Endothelial cell of umbilical vein (primary cell): ENCODE data around the gene UBE2M. TPM values are rescaled to one million over a fixed set of nuclear protein-coding genes. Genes with fewer than 3 reads are reported as not detected.

Experiments used
- BruUV-seq: library from RNA; stranded (reverse); fragments of 400-500 nt; replicated peaks from 2 replicates; lab custom pipeline; 2021; lab: Mats Ljungman, UMichigan
- CTCF ChIA-PET: fragments of 300-600, 350-600 bp; sonication (Branson Sonifier 250); formaldehyde crosslinking; loops from one replicate; lab custom pipeline; 2021; ENCODE audit warnings: antibody characterized with exemption, inconsistent platforms; lab: Charles Lee
- POLR2A ChIA-PET: fragments of 300-600, 350-600 bp; sonication (Branson Sonifier 250); formaldehyde crosslinking; loops from one replicate; lab custom pipeline; 2021; ENCODE audit warnings: antibody characterized with exemption, inconsistent platforms; lab: Charles Lee
- DNase-seq: peaks from one replicate; pipeline ENCODE4 v3.0.0-alpha.2; 2011; ENCODE audit warnings: low read depth, low spot score
- FAIRE-seq: peaks from 2 replicates; lab custom pipeline; 2011; peaks lifted over from hg19 to GRCh38; lab: Jason Lieb, UNC
- H2AFZ ChIP-seq: 2 replicates; pipeline ENCODE4 v1.6.0; 2012; ENCODE audit warnings: low read depth, low read length, control low read depth, inconsistent platforms
- H3K27ac ChIP-seq: 2 replicates; pipeline ENCODE4 v1.5.1; 2011; ENCODE audit warnings: low read depth, mild to moderate bottlenecking, control low read depth, low read length, moderate library complexity; ENCODE audit not compliant: insufficient read depth
- H3K27me3 ChIP-seq, 2 experiments: 2 replicates each; pipeline versions ENCODE4 v1.6.0 to v1.6.1; 2011; ENCODE audit warnings: low read length in 2 of 2, mixed read lengths in 1 of 2; ENCODE audit not compliant: control insufficient read depth in 2 of 2, insufficient read depth in 2 of 2
- H3K36me3 ChIP-seq, 2 experiments: 2 replicates in 1 of 2; 3 replicates in 1 of 2; pipeline ENCODE4 v1.5.1; 2011; ENCODE audit warnings: low read length in 2 of 2, mild to moderate bottlenecking in 1 of 2, moderate library complexity in 1 of 2; ENCODE audit not compliant: control insufficient read depth in 2 of 2, insufficient read depth in 2 of 2; ENCODE audit errors: extremely low read depth in 1 of 2
- H3K4me1 ChIP-seq: 3 replicates; pipeline ENCODE4 v1.5.1; 2011; ENCODE audit warnings: mild to moderate bottlenecking, low read length; ENCODE audit not compliant: control insufficient read depth, insufficient read depth; ENCODE audit errors: extremely low read depth
- H3K4me2 ChIP-seq: 2 replicates; pipeline ENCODE4 v1.6.1; 2011; ENCODE audit warnings: low read length, control low read depth, mixed read lengths; ENCODE audit not compliant: insufficient read depth
- H3K4me3 ChIP-seq, 3 experiments: fragments of 200-600 bp in 1 of 3; sonication (generic), shearing (Covaris generic) in 1 of 3; replicated peaks in 1 of 3; 2 replicates each; pipeline ENCODE4 v1.5.1; 2011 to 2016; ENCODE audit warnings: control low read depth in 3 of 3, low read length in 3 of 3, mild to moderate bottlenecking in 2 of 3, inconsistent platforms in 1 of 3, low read depth in 1 of 3, moderate library complexity in 1 of 3; ENCODE audit not compliant: insufficient read depth in 1 of 3
- H3K79me2 ChIP-seq: 2 replicates; pipeline ENCODE4 v1.6.0; 2012; ENCODE audit warnings: low read length, inconsistent platforms; ENCODE audit not compliant: control insufficient read depth, insufficient read depth
- H3K9ac ChIP-seq: replicated peaks from 2 replicates; pipeline ENCODE3; 2011; ENCODE audit warnings: low read length, control low read depth; ENCODE audit not compliant: insufficient read depth; ENCODE audit errors: extremely low read depth
- H3K9me1 ChIP-seq: replicated peaks from 3 replicates; pipeline ENCODE4 v1.6.0; 2011; ENCODE audit warnings: mild to moderate bottlenecking, low read length; ENCODE audit not compliant: control insufficient read depth, insufficient read depth; ENCODE audit errors: extremely low read depth
- H3K9me3 ChIP-seq: replicated peaks from 2 replicates; pipeline ENCODE4 v1.5.1; 2012; ENCODE audit warnings: low read length, inconsistent platforms; ENCODE audit not compliant: control insufficient read depth, insufficient read depth
- H4K20me1 ChIP-seq: replicated peaks from 2 replicates; pipeline ENCODE3; 2011; ENCODE audit warnings: mild to moderate bottlenecking, low read length; ENCODE audit not compliant: control insufficient read depth, insufficient read depth; ENCODE audit errors: extremely low read depth
- EZH2 ChIP-seq: IDR thresholded peaks from 2 replicates; pipeline ENCODE4 v1.6.1; 2012; ENCODE audit warnings: borderline replicate concordance, low read depth, mild to moderate bottlenecking, moderate library complexity, low read length, inconsistent platforms; ENCODE audit not compliant: severe bottlenecking
- GATA2 ChIP-seq: IDR thresholded peaks from 2 replicates; pipeline ENCODE4 v1.7.0; 2011; ENCODE audit warnings: low read depth, mild to moderate bottlenecking, moderate library complexity, mixed read lengths, low read length; ENCODE audit not compliant: insufficient read length, insufficient read depth
- JUN ChIP-seq: IDR thresholded peaks from 2 replicates; pipeline ENCODE4 v1.6.1; 2011; ENCODE audit warnings: borderline replicate concordance, low read depth; ENCODE audit not compliant: insufficient read length, insufficient read depth
- MYC ChIP-seq: IDR thresholded peaks from one replicate; pipeline ENCODE4 v1.6.1; 2011; ENCODE audit warnings: mild to moderate bottlenecking, low read depth, low read length
- POLR2A ChIP-seq: IDR thresholded peaks from 2 replicates; pipeline ENCODE4 v1.6.1; 2012; ENCODE audit warnings: low read depth, mild to moderate bottlenecking, control low read depth, low read length
- POLR2AphosphoS5 ChIP-seq: IDR thresholded peaks from 2 replicates; pipeline ENCODE4 v1.6.1; 2012; ENCODE audit warnings: low read depth, mild to moderate bottlenecking, control low read depth, low read length, moderate library complexity; ENCODE audit not compliant: insufficient read depth
- dilution Hi-C: fragments of 300-500 bp; cut with MboI; formaldehyde crosslinking; loops from one replicate; pipeline ENCODE4 v1.15.0; 2019; ENCODE audit warnings: low sequenced_read_pairs; ENCODE audit not compliant: extremely low pct_ligation_motif_present
- intact Hi-C: fragments of 100-400 bp; cut with micrococcal nuclease; formaldehyde crosslinking; loops from one replicate; pipeline ENCODE4 v1.10.0; 2022
- polyA plus RNA-seq, 4 experiments: library from polyadenylated mRNA; depleted of rRNA in 3 of 4; stranded (reverse) in 3 of 4; unstranded in 1 of 4; fragments of >200 nt; gene quantifications; 2 replicates each; pipeline versions ENCODE4 v1.2.1 to v1.2.3, GENCODE V29; 2011 to 2012; ENCODE audit warnings: missing spikeins in 1 of 4
- total RNA-seq: library from RNA; stranded (reverse); gene quantifications from 2 replicates; pipeline ENCODE4 v1.2.3, GENCODE V29; 2021
- TF ChIP-seq, protein P1 (sequence below): IDR thresholded peaks from 2 replicates; pipeline ENCODE4 v1.6.1; 2011; ENCODE audit not compliant: insufficient read depth, insufficient read length

UBE2M gene
- total and polyA plus RNA-seq, 2 donors (not counting 3 experiments of a cell fraction or from before 2014, with no cell fraction given): 87.8 to 102 TPM

DNA sequence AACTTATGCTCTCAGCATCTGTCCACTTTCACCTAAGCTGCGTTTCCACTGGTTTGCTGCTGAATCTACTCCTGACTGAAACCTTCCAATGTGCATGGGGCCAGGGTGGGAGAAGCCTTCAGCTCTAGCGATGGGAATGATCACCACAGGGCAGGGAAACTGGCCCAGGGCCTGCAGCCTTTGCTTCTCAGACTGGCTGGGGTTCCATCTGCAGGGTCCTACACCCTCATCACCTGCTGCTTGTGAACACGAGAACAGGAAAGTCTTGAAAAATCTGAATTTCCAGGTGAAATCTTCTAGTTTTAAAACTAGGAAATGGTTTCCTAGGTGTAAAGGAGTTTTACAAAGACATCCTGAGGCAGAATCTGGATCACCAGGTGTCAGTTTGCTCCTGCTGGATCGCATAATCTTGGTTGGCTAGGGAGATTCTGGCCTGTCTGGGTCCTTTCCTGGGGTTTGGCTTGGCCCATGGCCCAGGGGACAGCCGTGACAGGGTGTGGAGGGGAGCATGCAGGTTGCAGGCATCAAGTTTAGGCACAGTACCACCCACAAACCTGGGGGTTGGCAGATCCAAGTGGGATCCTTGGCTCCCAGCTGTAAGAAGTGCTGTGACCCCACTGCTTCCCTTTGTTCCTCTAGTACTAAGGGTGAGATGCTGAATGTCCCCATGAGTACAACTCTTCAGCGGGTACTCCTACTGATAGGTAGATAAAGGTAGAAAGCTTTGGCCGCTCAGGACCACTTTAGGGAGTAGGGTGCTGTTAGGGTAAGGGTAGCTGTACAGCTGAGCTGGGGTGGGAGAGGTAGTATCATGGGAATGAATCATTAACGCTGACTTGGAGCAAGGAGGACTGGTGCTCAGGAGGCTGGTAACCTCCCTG lies 1.8 kb upstream of the UBE2M start:
- Histone ChIP-seq H2AFZ (no peak overlapping the region), H4K20me1 (no peaks in the 10 kb centered on the region), H3K36me3 (peaks cover 5 to 10% of the 10 kb centered on the region in 2 experiments), H3K9me1 (no peaks in the 10 kb centered on the region), H3K27me3 (peaks cover 11 to 22% of the 10 kb centered on the region in 2 experiments), H3K4me2 (peak overlapping the region; percentile 70), H3K9me3 (no peaks in the 10 kb centered on the region), H3K4me3 (peak overlapping the region in 2 of 3 experiments; percentile 57 to 63), H3K79me2 (peaks cover 23% of the 10 kb centered on the region), H3K27ac (peak overlapping the region; percentile 83), H3K9ac (no peak overlapping the region), H3K4me1 (peaks cover 38% of the 10 kb centered on the region)
- FAIRE-seq: no peak
- dilution Hi-C loops (no loop called here), intact Hi-C loops (no loop called here)
- no peak for DNase-seq
- BruUV-seq: no TSS peak
- TF ChIP-seq MYC (no peak), POLR2A (no peak), EZH2 (no peak), GATA2 (no peak), POLR2AphosphoS5 (no peak), JUN (no peak)
- TF ChIP-seq, protein P1, sequence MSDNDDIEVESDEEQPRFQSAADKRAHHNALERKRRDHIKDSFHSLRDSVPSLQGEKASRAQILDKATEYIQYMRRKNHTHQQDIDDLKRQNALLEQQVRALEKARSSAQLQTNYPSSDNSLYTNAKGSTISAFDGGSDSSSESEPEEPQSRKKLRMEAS: no peak
- ChIA-PET CTCF (interaction anchor here (0.7 to 2.2 kb wide), 5 partner anchors 21 to 46 kb away, joined by 3 to 13 read pairs (median 7); partner anchors contain the start of gene ZBTB45), POLR2A (interaction anchor here (1.4 kb wide), 1 partner anchor 14 kb away, joined by 3 read pairs; no protein-coding TSS in a partner anchor)
